ENCODE measurements around the gene MAP3K20. TPM values are rescaled to one million over a fixed set of nuclear protein-coding genes. Genes with fewer than 3 reads are reported as not detected.

MAP3K20 gene
- total and polyA plus RNA-seq, 2 of the 8 experiments (the other 6 are each of a cell fraction or from before 2014, with no cell fraction given) = 3.1 to 11.1 TPM

DNA sequence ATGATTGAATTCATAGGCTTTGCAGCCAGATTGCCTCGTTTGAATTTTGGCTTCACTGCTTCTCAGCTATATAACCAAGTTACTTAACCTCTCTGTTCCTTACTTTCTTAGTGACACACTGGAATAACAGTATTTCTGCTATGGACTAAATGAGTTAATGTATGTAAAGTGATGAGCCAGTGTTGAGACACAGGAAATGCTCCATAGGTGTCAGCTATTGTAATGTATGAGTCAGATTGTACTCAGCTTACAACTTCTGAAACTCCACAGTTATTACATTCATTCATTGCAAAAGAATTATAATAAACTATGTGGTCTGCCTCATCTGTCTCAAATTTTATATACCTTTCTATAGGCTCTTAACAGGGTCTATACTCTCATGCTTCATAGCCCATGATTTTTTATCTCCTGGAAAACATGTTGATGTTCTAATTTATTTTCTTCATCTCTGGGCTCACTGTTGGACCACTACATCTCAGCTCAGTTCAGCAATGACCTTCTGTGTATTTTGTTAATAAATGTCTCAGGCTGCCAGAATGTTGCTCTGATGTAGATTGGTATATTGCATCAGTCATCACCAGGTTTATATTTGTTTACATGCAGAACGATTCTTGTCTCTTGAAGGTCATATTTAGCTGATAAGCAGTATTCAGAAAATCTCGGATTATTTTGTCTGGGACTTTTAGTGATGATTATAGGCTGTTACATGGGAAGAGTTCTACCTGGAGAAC, 76.2 kb downstream of the MAP3K20 start:
- no peak overlapping the region for H3K4me2 ChIP-seq (ENCODE audit: insufficient read depth in 1 of 2, low read depth in 2 of 2, low read length in 2 of 2)
- H3K56ac ChIP-seq (replicated peaks; ENCODE audit: insufficient read length, low read depth, low read length) = no peak overlapping the region
- no peak overlapping the region for H3K27ac ChIP-seq (ENCODE audit: low read depth, low read length)
- TF ChIP-seq POU5F1 (IDR thresholded peaks at IDR 0.05; ENCODE audit: low read depth, low read length) (no peak), RNF2 (IDR thresholded peaks at IDR 0.05; ENCODE audit: borderline replicate concordance, low read depth, low read length, missing control alignments, poor library complexity, severe bottlenecking) (no peak), CHD1 (IDR thresholded peaks at IDR 0.05; ENCODE audit: low read depth, low read length) (no peak), RFX5 (IDR thresholded peaks at IDR 0.05; ENCODE audit: borderline replicate concordance, low read depth, low read length) (no peak), TAF1 (IDR thresholded peaks at IDR 0.05; ENCODE audit: low read depth, low read length) (no peak), BACH1 (IDR thresholded peaks at IDR 0.05; ENCODE audit: low read length) (no peak)

More for the DNA sequence above, 76.2 kb downstream of the MAP3K20 start:
- Histone ChIP-seq H3K9ac (replicated peaks in 1 of 4; ENCODE audit: extremely low read depth in 1 of 4, low read depth in 3 of 4, low read length in 3 of 4) (no peak overlapping the region), H2AK5ac (ENCODE audit: low read depth, low read length) (no peak overlapping the region), H3K4ac (replicated peaks; ENCODE audit: insufficient read length, low read depth, low read length) (no peak overlapping the region), H2AFZ (ENCODE audit: low read length) (no peak overlapping the region), H4K20me1 (replicated peaks in 1 of 2; ENCODE audit: control insufficient read depth in 1 of 2, insufficient read depth in 2 of 2, low read length in 2 of 2) (no peaks in the 10 kb centered on the region), H3K23me2 (ENCODE audit: low read depth, low read length) (no peaks in the 10 kb centered on the region), H3K23ac (ENCODE audit: insufficient read length) (no peak overlapping the region), H2BK5ac (ENCODE audit: low read depth, low read length) (no peak overlapping the region), H3K4me3 (ENCODE audit: extremely low read depth in 1 of 4, insufficient read depth in 2 of 4, low read depth in 3 of 4, low read length in 4 of 4) (no peak overlapping the region), H3K14ac (ENCODE audit: insufficient read length) (no peak overlapping the region), H3K4me1 (replicated peaks in 1 of 4; ENCODE audit: control insufficient read depth in 3 of 4, insufficient read depth in 4 of 4, low read length in 3 of 4) (peaks cover 0 to 2% (median 0%) of the 10 kb centered on the region in 4 experiments; a peak in 2 of 7 replicates), H3K36me3 (ENCODE audit: control insufficient read depth in 2 of 4, insufficient read depth in 4 of 4, low read length in 3 of 4) (no peaks in the 10 kb centered on the region), H2BK120ac (replicated peaks; ENCODE audit: low read depth, low read length) (no peak overlapping the region), H4K5ac (ENCODE audit: insufficient read length, low read depth, low read length) (no peak overlapping the region), H2BK20ac (ENCODE audit: low read length) (no peak overlapping the region), H4K8ac (ENCODE audit: extremely low read depth, insufficient read depth, low read length) (no peak overlapping the region), H3K27me3 (replicated peaks in 1 of 4; ENCODE audit: control insufficient read depth in 3 of 4, extremely low read depth in 1 of 4, insufficient read depth in 3 of 4, low read length in 3 of 4) (no peaks in the 10 kb centered on the region), H3K18ac (ENCODE audit: extremely low read depth, low read length) (no peak overlapping the region), H2BK15ac (ENCODE audit: low read length) (no peak overlapping the region), H3K79me2 (ENCODE audit: control insufficient read depth in 1 of 2, insufficient read depth in 2 of 2, low read length in 2 of 2) (no peaks in the 10 kb centered on the region), H2BK12ac (ENCODE audit: low read depth, low read length) (no peak overlapping the region), H3K9me3 (ENCODE audit: insufficient read depth in 2 of 2, low read depth in 1 of 2, low read length in 1 of 2) (peaks cover 9 to 10% of the 10 kb centered on the region in 2 experiments), H3K79me1 (ENCODE audit: low read depth, low read length) (no peaks in the 10 kb centered on the region), H4K91ac (replicated peaks; ENCODE audit: insufficient read length, low read length) (no peak overlapping the region)
- WGBS, 2 experiments (ENCODE audit: extremely low coverage in 1 of 2, insufficient coverage in 1 of 2, insufficient read length in 1 of 2, insufficient replicate concordance in 2 of 2, low coverage in 1 of 2, low lambda C conversion rate in 2 of 2, missing lambda C conversion rate in 1 of 2) = 80% methylated on average over 3 of the region's 3 CpGs; no CpG with 5 or more reads in 1 of the 2 experiments
- DNase-seq (ENCODE audit: low read depth in 1 of 2, low spot score in 2 of 2) (no peak), FAIRE-seq (no peak)
- ChIA-PET POLR2A (ENCODE audit: partially characterized antibody) (interaction anchor here (1.1 kb wide), 1 partner anchor 32 kb away, joined by 3 read pairs; no protein-coding TSS in a partner anchor), CTCF (ENCODE audit: partially characterized antibody) (interaction anchor here (0.6 to 0.8 kb wide), 3 partner anchors 15 to 27 kb away, joined by 3 read pairs; no protein-coding TSS in a partner anchor)

Measured in H1 (cell line).